HUES64 (cell line): ENCODE results near the gene CEP135.

Experiments used
- H3K27ac ChIP-seq: 2 replicates; pipeline ENCODE4 v1.7.0; 2013; ENCODE audit warnings: low read depth, low read length, inconsistent platforms
- H3K27me3 ChIP-seq: 2 replicates; pipeline ENCODE4 v1.6.1; 2013; ENCODE audit warnings: mild to moderate bottlenecking, low read length; ENCODE audit not compliant: insufficient read depth
- H3K36me3 ChIP-seq: 2 replicates; pipeline ENCODE4 v1.6.1; 2013; ENCODE audit warnings: mild to moderate bottlenecking, low read length; ENCODE audit not compliant: insufficient read depth
- H3K4me1 ChIP-seq: 2 replicates; pipeline ENCODE4 v1.6.1; 2013; ENCODE audit warnings: mild to moderate bottlenecking, low read length, moderate library complexity; ENCODE audit not compliant: insufficient read depth
- H3K4me3 ChIP-seq: 2 replicates; pipeline ENCODE4 v1.5.1; 2013; ENCODE audit warnings: mild to moderate bottlenecking, low read length, moderate library complexity
- H3K9ac ChIP-seq: 2 replicates; pipeline ENCODE4 v1.6.1; 2013; ENCODE audit warnings: mild to moderate bottlenecking, low read depth, low read length
- H3K9me3 ChIP-seq: 2 replicates; pipeline ENCODE4 v1.6.1; 2013; ENCODE audit warnings: low read depth, low read length; ENCODE audit not compliant: insufficient read depth
- WGBS: fragments of 150-250, 120-280 bp; methylation state at CpG from one replicate; pipeline ENCODE4 v1.1.7; 2013; ENCODE audit warnings: missing lambda C conversion rate; 5-methylcytosine and 5-hydroxymethylcytosine counted together

CEP135 gene

DNA sequence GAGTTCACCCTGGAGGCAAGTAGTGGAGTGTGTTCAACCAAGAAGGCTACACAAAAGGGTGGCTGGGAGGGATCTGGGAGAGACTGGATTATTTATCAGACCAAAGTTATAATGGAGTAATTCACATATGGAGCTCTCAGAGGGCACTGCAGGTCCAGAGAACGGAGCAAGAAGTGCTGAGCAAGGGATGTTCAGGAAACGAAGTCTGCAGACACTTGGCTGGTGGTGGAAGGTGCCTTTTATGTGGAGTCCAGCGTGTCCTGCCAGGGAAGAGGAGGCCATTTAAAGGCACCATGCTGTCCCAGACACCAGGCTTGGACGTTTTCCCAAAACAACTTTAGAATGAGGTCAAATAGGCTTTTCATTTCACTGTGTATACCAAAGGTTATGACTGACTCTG, 130.1 kb downstream of the CEP135 start:
- Histone ChIP-seq H3K9ac (no peak overlapping the region), H3K9me3 (peaks cover 13% of the 10 kb centered on the region), H3K27me3 (no peaks in the 10 kb centered on the region), H3K27ac (no peak overlapping the region), H3K4me3 (no peak overlapping the region), H3K36me3 (no peaks in the 10 kb centered on the region), H3K4me1 (no peaks in the 10 kb centered on the region)
- 87% methylated on average over 4 of the region's 4 CpGs for WGBS

GRCh38 chr4:56080384-56080783, 131.6 kb downstream of the CEP135 start:
- WGBS, result 91% methylated on average over 4 of the region's 4 CpGs
- no peaks in the 10 kb centered on the region for H3K27me3 ChIP-seq
- peaks cover 13% of the 10 kb centered on the region for H3K9me3 ChIP-seq
- no peak overlapping the region for H3K9ac ChIP-seq
- no peak overlapping the region for H3K27ac ChIP-seq
- peaks cover 7% of the 10 kb centered on the region for H3K4me1 ChIP-seq
- H3K4me3 ChIP-seq, result no peak overlapping the region
- no peaks in the 10 kb centered on the region for H3K36me3 ChIP-seq

DNA sequence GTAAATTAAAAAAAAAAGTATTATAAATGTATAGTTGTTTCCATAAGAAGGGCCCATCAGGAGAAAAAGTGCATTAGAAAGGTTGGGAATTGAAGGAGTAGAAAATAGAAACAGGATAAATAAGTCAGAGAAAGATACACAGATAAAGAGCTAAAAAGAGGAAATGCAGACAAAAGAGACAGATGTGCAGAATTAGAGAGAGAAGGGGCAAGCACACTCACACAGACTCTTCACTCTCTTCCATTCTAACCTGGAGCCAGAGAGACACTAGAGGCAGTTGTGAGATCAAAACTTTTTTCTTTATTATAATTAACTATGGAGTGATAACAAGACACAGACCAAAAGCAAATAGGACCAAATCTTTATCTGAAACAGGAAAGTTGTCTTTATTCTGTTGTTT, 134.1 kb downstream of the CEP135 start:
- H3K4me1 ChIP-seq, result peaks cover 21% of the 10 kb centered on the region
- no peak overlapping the region for H3K9ac ChIP-seq
- H3K4me3 ChIP-seq, result no peak overlapping the region
- H3K36me3 ChIP-seq, result no peaks in the 10 kb centered on the region
- no peak overlapping the region for H3K27ac ChIP-seq
- H3K9me3 ChIP-seq, result peaks cover 7% of the 10 kb centered on the region; the same call in 1 of the 2 replicates
- no peaks in the 10 kb centered on the region for H3K27me3 ChIP-seq
